GM12865 (cell line): ENCODE results near the gene NDC1.

Experiments used
- DNase-seq: peaks from one replicate; pipeline ENCODE4 v3.0.0; 2010; ENCODE audit warnings: low read depth
- H3K4me3 ChIP-seq: 2 replicates; pipeline ENCODE4 v1.5.1; 2011; ENCODE audit warnings: mild to moderate bottlenecking, low read depth, low read length, control low read depth
- TF ChIP-seq, protein P1 (sequence below): IDR thresholded peaks from 2 replicates; pipeline ENCODE4 v1.5.1; 2011; ENCODE audit warnings: low read length, control low read depth, low read depth, inconsistent platforms; ENCODE audit not compliant: insufficient read depth; ENCODE audit errors: missing control alignments

The NDC1 gene

DNA sequence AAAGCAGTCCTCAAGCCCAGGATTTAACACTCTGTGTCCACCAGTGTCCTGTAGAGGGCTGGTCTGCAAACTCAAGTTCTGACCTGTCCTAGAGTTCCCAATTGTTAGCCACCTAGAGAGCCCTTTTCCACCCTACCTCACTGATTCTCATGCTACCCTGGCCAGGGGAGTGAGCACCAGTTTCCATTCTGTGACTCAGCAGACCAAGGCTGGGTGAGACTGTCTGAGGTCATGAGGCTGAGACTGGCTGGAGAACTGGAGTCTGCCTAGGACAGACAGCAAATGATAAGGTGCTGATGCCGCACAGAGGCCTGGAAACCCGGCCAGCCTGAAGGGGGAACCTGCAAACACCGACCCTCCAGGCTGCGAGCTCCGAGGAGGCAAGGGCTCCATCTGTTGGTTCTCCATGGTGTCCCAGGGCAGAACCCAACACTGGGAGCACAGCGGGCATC is 112.8 kb downstream of the NDC1 start:
- TF ChIP-seq, protein P1, sequence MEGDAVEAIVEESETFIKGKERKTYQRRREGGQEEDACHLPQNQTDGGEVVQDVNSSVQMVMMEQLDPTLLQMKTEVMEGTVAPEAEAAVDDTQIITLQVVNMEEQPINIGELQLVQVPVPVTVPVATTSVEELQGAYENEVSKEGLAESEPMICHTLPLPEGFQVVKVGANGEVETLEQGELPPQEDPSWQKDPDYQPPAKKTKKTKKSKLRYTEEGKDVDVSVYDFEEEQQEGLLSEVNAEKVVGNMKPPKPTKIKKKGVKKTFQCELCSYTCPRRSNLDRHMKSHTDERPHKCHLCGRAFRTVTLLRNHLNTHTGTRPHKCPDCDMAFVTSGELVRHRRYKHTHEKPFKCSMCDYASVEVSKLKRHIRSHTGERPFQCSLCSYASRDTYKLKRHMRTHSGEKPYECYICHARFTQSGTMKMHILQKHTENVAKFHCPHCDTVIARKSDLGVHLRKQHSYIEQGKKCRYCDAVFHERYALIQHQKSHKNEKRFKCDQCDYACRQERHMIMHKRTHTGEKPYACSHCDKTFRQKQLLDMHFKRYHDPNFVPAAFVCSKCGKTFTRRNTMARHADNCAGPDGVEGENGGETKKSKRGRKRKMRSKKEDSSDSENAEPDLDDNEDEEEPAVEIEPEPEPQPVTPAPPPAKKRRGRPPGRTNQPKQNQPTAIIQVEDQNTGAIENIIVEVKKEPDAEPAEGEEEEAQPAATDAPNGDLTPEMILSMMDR: no peak
- DNase-seq: no peak

GRCh38 chr1:53722025-53722424 is 116.1 kb downstream of the NDC1 start:
- TF ChIP-seq, protein P1: no peak
- no peak overlapping the region for H3K4me3 ChIP-seq
- DNase-seq: no peak

More for the DNA sequence above, 112.8 kb downstream of the NDC1 start:
- H3K4me3 ChIP-seq: no peak overlapping the region

GRCh38 chr1:53721088-53721487 is 117.0 kb downstream of the NDC1 start:
- DNase-seq: no peak
- no peak overlapping the region for H3K4me3 ChIP-seq
- TF ChIP-seq, protein P1: no peak

GRCh38 chr1:53719469-53719868 is 118.6 kb downstream of the NDC1 start:
- no peak for DNase-seq
- TF ChIP-seq, protein P1: no peak
- no peak overlapping the region for H3K4me3 ChIP-seq

DNA sequence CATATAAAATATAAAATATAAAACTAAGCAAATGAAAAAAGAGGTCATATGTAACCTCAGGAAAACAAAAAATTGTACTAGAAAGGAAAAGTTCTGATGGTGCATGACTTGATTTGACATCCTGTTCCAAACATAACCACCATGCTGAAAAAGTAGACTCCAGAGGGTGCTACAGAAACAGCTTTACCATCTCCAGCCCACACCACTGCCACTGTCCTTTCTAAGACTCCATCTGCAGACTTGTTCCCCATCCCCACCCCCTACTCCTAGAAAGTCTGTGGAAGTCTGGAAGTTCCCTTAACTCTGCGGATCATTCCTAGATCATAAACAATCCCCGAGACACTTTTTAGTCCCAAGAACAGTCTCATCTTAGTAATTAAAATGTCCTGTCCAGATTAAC is 119.7 kb downstream of the NDC1 start:
- DNase-seq: no peak
- H3K4me3 ChIP-seq: no peak overlapping the region
- TF ChIP-seq, protein P1: no peak

- H3K4me3 ChIP-seq: no peak overlapping the region
- TF ChIP-seq, protein P1: no peak
- DNase-seq: no peak
Measured at GRCh38 chr1:53717025-53717804, 120.9 kb downstream of the NDC1 start.

DNA sequence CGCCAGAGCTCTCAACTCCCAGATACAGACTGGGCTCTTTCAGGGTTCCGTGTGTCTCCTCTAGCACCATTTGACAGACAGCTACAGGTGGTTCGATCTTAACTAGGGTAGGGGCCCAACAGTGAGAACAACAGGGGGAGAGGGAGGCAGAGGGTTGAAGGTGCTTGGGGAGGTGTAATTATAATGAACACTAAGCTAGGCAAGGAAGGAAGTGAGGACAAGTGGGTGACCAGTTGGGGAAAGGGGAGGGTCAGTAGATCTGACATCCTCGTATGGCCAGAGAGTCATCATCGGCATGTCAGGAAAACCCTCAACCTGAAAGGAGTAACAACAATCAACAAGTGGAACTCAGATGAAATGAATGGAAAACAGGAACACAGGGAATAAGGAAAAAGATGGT is 121.9 kb downstream of the NDC1 start:
- no peak for DNase-seq
- no peak overlapping the region for H3K4me3 ChIP-seq
- TF ChIP-seq, protein P1: no peak
